Measurements from ENCODE around the gene BCOR. TPM values are rescaled to one million over a fixed set of nuclear protein-coding genes. Genes with fewer than 3 reads are reported as not detected.

The BCOR gene
- total RNA-seq, 1 experiment from 2014 or later: 134 TPM

DNA sequence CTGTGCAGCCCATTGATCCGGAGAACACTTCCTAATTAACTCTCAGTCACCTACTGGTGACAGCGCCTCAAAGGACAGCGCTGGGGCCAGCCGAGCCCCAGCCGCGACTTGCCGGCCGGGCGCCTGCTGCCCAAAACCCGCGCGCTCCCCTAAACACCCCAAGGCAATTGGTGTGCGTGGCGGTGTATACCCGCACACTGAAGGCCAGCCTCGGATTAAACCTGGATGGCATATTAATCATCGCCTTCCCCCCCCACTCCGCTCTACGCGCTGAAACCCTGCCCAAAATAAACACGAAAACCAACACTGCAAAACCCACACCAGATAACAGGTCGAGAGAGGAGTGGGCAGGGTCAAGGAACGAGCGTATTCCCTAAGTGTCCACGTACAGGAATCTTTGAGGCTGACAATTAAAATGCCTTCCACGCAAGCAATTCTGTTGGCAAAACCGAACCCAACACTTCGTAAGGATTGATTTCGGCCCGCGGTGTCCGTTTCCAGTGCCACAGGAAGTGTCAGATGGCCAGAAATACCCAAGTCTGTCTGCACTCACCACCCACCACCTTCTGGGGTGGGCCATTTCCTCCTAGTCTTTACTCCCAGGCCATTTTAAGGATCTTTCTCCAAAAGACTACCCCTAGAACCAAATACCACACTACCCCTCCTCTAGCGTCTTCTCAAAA, 2.7 kb downstream of the BCOR start:
- Histone ChIP-seq H4K8ac (replicated peaks; ENCODE audit: insufficient read length, low read depth, low read length) (no peak overlapping the region), H3K4me2 (ENCODE audit: insufficient read depth, insufficient read length, low read length) (peak overlapping the region; percentile 74), H2BK5ac (ENCODE audit: insufficient read length, low read length) (no peak overlapping the region), H3K23me2 (ENCODE audit: insufficient read length, low read depth, low read length, poor library complexity, severe bottlenecking) (peaks cover 38% of the 10 kb centered on the region), H2BK12ac (ENCODE audit: insufficient read length, low read depth, low read length) (no peak overlapping the region), H3K9me3 (ENCODE audit: control insufficient read depth, low read depth, low read length) (no peaks in the 10 kb centered on the region), H3K79me2 (ENCODE audit: insufficient read depth, low read length) (peaks cover 17% of the 10 kb centered on the region), H3K56ac (ENCODE audit: insufficient read length, low read depth, low read length) (no peak overlapping the region), H3K79me1 (ENCODE audit: insufficient read depth, low read depth, low read length, poor library complexity, severe bottlenecking) (no peaks in the 10 kb centered on the region), H3K4ac (ENCODE audit: low read depth, low read length) (no peak overlapping the region), H3K4me1 (ENCODE audit: insufficient read depth, low read length) (peaks cover 10% of the 10 kb centered on the region; the same call in 1 of the 2 replicates), H3K18ac (ENCODE audit: insufficient read length, low read depth, low read length) (peak overlapping the region; percentile 19), H3K9ac (ENCODE audit: extremely low read depth, insufficient read length, low read length) (peak overlapping the region; percentile 58), H3T11ph (ENCODE audit: low read length) (no peak overlapping the region), H3K14ac (ENCODE audit: insufficient read depth, low read length) (peak overlapping the region; percentile 57; the same call in 1 of the 2 replicates), H3K27ac (ENCODE audit: insufficient read length, low read depth, low read length) (no peak overlapping the region), H2AK5ac (ENCODE audit: insufficient read length, low read length) (no peak overlapping the region), H2BK20ac (ENCODE audit: low read depth, low read length, poor library complexity, severe bottlenecking) (no peak overlapping the region), H4K20me1 (ENCODE audit: control insufficient read depth, insufficient read depth, insufficient read length) (no peaks in the 10 kb centered on the region), H4K91ac (ENCODE audit: insufficient read length, low read depth, low read length) (no peak overlapping the region), H3K27me3 (ENCODE audit: insufficient read depth, low read length) (peaks cover 16% of the 10 kb centered on the region; the same call in 1 of the 2 replicates), H4K5ac (ENCODE audit: insufficient read length, low read depth, low read length) (no peak overlapping the region), H2AFZ (ENCODE audit: low read length) (no peak overlapping the region), H3K23ac (ENCODE audit: insufficient read length, low read depth, low read length) (peak overlapping the region; percentile 44), H2BK15ac (ENCODE audit: low read depth, low read length) (no peak overlapping the region), H2BK120ac (ENCODE audit: low read depth, low read length, poor library complexity, severe bottlenecking) (no peak overlapping the region)
- peak overlapping the region; percentile 80 to 86 for H3K4me3 Mint-ChIP-seq
- no peak overlapping the region; a peak in 1 of 7 replicates for H3K27ac Mint-ChIP-seq
- WGBS (ENCODE audit: extremely low coverage, insufficient read length, low lambda C conversion rate): no CpG with 5 or more reads among the region's 33 CpGs
- TF ChIP-seq, protein P1, sequence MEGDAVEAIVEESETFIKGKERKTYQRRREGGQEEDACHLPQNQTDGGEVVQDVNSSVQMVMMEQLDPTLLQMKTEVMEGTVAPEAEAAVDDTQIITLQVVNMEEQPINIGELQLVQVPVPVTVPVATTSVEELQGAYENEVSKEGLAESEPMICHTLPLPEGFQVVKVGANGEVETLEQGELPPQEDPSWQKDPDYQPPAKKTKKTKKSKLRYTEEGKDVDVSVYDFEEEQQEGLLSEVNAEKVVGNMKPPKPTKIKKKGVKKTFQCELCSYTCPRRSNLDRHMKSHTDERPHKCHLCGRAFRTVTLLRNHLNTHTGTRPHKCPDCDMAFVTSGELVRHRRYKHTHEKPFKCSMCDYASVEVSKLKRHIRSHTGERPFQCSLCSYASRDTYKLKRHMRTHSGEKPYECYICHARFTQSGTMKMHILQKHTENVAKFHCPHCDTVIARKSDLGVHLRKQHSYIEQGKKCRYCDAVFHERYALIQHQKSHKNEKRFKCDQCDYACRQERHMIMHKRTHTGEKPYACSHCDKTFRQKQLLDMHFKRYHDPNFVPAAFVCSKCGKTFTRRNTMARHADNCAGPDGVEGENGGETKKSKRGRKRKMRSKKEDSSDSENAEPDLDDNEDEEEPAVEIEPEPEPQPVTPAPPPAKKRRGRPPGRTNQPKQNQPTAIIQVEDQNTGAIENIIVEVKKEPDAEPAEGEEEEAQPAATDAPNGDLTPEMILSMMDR (conservative IDR thresholded peaks at IDR 0.05): no peak
- peaks cover 44 to 47% of the 10 kb centered on the region in 2 experiments for H3K9me3 Mint-ChIP-seq
- DNase-seq: peak; percentile 36
- peaks cover 18% of the 10 kb centered on the region for H3K27me3 Mint-ChIP-seq (ENCODE audit: low read depth)
- H3K4me1 Mint-ChIP-seq: peaks cover 26 to 39% of the 10 kb centered on the region in 2 experiments
- peaks cover 0 to 12% (median 11%) of the 10 kb centered on the region in 3 experiments; a peak in 6 of 7 replicates for H3K36me3 Mint-ChIP-seq (ENCODE audit: insufficient read depth in 1 of 3, low read depth in 3 of 3)

Measured in H9 (cell line).